ENCODE measurements around the gene CPED1. TPM values are rescaled to one million over a fixed set of nuclear protein-coding genes. Genes with fewer than 3 reads are reported as not detected.
"Not testable (repeated sequence)": the region's sequence is repeated elsewhere in the genome, so short reads cannot be mapped to it uniquely, and the experiment has no call there.

The CPED1 gene
- total and polyA plus RNA-seq, 11 donors, result 3.6 to 51.2 (median 24.8) TPM

DNA sequence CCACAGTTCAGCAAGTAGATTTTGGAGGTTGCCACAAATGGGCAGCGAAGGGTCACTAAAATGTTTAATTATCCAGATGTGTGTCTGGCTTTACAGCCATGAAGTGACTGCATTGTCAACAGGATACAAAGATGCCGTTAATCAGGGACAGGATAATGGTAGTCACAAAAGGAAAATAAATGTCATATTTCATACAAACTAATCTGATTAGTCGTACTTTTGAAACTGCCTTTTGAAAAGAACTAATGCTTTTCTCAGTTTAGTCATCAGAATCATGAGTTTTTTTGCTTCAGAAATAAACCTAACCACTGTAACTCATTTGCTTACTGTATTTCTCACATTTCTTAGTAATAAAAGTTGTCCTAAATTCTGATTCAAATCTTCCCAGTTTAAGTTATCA, 318.1 kb downstream of the CPED1 start:
- Histone ChIP-seq H3K4me1 (no peaks in the 10 kb centered on the region), H3K27me3 (no peaks in the 10 kb centered on the region), H3K36me3 (no peaks in the 10 kb centered on the region), H3K4me3 (no peak overlapping the region), H3K9me3 (peaks cover 0 to 7% (median 0%) of the 10 kb centered on the region in 12 donors), H3K27ac (no peak overlapping the region)
- WGBS, 4 donors, result 48 to 58% (median 55%) methylated on average over 3 of the region's 3 CpGs
- TF ChIP-seq, protein P1, sequence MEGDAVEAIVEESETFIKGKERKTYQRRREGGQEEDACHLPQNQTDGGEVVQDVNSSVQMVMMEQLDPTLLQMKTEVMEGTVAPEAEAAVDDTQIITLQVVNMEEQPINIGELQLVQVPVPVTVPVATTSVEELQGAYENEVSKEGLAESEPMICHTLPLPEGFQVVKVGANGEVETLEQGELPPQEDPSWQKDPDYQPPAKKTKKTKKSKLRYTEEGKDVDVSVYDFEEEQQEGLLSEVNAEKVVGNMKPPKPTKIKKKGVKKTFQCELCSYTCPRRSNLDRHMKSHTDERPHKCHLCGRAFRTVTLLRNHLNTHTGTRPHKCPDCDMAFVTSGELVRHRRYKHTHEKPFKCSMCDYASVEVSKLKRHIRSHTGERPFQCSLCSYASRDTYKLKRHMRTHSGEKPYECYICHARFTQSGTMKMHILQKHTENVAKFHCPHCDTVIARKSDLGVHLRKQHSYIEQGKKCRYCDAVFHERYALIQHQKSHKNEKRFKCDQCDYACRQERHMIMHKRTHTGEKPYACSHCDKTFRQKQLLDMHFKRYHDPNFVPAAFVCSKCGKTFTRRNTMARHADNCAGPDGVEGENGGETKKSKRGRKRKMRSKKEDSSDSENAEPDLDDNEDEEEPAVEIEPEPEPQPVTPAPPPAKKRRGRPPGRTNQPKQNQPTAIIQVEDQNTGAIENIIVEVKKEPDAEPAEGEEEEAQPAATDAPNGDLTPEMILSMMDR (IDR thresholded peaks at IDR 0.05), result no peak
- TF ChIP-seq POLR2A (IDR thresholded peaks at IDR 0.05), result no peak
- no peak for ATAC-seq
- intact Hi-C loops (cut with DNase I), result no loop called here
- DNase-seq, result no peak

DNA sequence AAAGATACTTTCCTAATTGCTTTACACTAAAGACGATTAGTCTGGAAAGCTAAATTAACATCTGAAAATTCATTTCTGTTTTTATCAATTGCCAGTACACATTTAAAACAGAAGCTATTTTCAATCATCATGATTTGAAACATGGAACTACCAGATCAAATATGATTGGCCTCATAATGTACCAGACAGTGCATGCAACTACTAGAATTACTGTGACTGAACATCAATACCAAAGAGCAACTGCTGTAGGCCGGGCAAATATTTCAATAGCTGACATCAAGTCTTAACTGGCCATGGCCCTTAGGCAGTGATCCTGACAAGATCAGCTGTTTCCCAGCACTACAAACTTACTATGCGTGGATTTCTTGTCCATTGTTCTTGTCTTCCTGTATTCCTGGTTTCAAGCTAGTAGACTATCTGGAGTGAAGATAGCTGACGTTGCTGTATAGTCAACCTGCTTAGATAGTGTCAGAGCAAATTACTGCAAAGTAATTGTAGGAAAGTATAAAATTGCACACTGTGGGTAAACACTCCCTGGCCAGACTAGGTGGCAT, 318.6 kb downstream of the CPED1 start:
- DNase-seq, result no peak
- no peaks in the 10 kb centered on the region for H3K4me1 ChIP-seq
- WGBS, 4 donors, result 50 to 63% (median 57%) methylated on average over 4 of the region's 4 CpGs

DNA sequence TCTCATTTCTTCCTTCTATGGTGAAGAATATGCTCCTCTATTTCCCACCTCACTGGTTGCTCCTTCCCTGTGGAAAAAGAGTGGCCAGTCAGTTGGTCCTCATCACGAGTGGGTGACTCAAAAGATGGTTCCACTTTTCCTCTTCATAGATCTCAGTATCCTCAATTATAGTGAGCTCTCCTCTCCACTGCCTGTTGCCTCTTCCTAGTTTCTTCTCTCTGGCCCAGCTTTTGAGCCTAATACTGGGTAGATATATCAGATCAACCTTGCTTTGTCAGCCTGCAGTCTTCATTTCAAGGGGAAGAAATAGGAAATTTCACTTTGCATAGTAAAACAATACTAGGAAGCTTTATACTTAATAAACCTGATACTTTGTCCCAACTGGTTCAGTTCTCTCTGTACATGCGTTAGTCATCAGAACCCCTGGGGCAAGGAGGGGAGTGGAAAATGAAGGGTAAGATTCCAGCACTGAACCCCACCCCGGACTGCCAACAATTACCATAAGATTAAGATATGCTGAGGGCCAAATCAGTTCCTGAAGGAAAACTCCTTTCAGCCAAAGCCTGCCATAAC, 324.8 kb downstream of the CPED1 start:
- no peaks in the 10 kb centered on the region for H3K36me3 ChIP-seq
- 49 to 65% (median 59%) methylated on average over 3 of the region's 3 CpGs for WGBS, 4 donors
- H3K27me3 ChIP-seq, result no peaks in the 10 kb centered on the region
- no peak overlapping the region for H3K27ac ChIP-seq
- no peaks in the 10 kb centered on the region for H3K4me1 ChIP-seq
- TF ChIP-seq POLR2A (IDR thresholded peaks at IDR 0.05), result no peak
- TF ChIP-seq, protein P1 (IDR thresholded peaks at IDR 0.05), result no peak
- no peak for ATAC-seq
- intact Hi-C loops (cut with DNase I), result no loop called here
- no peak overlapping the region for H3K4me3 ChIP-seq
- DNase-seq, result no peak
- H3K9me3 ChIP-seq, result peaks cover 0 to 7% (median 0%) of the 10 kb centered on the region in 12 donors

More for the DNA sequence above, 318.6 kb downstream of the CPED1 start:
- Histone ChIP-seq H3K27ac (no peak overlapping the region), H3K4me3 (no peak overlapping the region), H3K36me3 (no peaks in the 10 kb centered on the region), H3K27me3 (no peaks in the 10 kb centered on the region), H3K9me3 (peaks cover 0 to 7% (median 0%) of the 10 kb centered on the region in 12 donors)
- no peak for ATAC-seq
- no peak for TF ChIP-seq POLR2A (IDR thresholded peaks at IDR 0.05)
- TF ChIP-seq, protein P1 (IDR thresholded peaks at IDR 0.05), result no peak
- intact Hi-C loops (cut with DNase I), result no loop called here

DNA sequence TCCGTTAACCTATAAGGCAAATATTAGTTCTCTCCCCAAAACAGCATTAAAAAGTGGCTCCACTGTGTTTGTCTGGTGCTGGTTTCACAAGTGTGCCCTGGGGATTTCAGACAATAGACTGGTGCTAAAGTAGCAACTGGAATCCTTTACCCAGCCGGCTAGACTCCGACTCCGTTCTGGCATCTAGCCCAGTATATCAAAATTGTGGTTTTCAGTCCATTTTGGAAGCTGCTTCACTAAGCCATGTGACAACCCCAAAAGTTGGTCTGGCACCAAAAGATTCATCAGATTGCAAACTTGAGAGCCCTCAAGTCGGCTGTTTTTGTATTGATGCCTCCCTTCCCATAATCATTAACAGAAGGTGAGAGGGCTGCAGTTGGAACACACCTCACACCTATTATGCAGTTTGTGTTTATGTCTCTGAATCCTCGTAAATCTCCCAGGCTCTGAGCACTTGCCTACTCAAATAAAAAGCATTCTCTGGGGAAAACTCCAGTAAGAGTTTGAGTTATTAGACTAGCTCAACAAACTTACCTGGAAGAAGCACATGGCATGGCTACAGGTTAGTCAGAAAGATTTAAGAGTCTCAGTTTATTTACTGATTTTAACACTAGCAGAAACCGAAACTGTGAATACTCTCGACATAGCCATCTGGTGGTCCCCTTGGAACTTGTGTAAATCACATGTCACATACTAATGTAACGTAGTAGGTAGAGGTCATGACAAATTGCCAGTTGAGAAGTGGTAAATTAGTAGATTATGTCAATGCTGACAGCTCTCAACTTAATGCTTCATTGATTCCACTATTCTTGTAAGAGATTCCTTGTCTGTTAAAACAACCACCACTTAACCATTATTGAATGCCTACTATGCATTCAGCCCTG, 325.5 kb downstream of the CPED1 start:
- no peaks in the 10 kb centered on the region for H3K27me3 ChIP-seq
- H3K9me3 ChIP-seq, result peaks cover 0 to 7% (median 0%) of the 10 kb centered on the region in 12 donors
- 63 to 73% (median 69%) methylated on average over 9 of the region's 9 CpGs for WGBS, 4 donors
- no peak overlapping the region for H3K4me3 ChIP-seq
- ATAC-seq, result no peak
- H3K27ac ChIP-seq, result no peak overlapping the region
- H3K4me1 ChIP-seq, result no peaks in the 10 kb centered on the region
- DNase-seq, result no peak
- TF ChIP-seq, protein P1 (IDR thresholded peaks at IDR 0.05), result no peak
- TF ChIP-seq POLR2A (IDR thresholded peaks at IDR 0.05), result no peak
- H3K36me3 ChIP-seq, result no peaks in the 10 kb centered on the region
- intact Hi-C loops (cut with DNase I), result no loop called here

DNA sequence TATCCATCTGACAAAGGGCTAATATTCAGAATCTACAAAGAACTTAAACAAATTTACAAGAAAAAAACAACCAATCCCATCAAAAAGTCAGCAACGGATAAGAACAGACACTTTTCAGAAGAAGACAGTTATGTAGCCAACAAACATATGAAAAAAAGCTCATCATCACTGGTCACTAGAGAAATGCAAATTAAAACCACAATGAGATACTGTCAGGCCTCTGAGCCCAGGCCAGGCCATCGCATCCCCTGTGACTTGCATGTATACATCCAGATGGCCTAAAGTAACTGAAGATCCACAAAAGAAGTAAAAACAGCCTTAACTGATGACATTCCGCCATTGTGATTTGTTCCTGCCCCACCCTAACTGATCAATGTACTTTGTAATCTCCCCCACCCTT, 326.7 kb downstream of the CPED1 start:
- H3K4me3 ChIP-seq; H3K27ac ChIP-seq; intact Hi-C loops (cut with DNase I); H3K27me3 ChIP-seq; H3K4me1 ChIP-seq; H3K36me3 ChIP-seq; DNase-seq; ATAC-seq; H3K9me3 ChIP-seq: not testable (repeated sequence)
- 87 to 94% (median 90%) methylated on average over 2 to 3 of the region's 3 CpGs for WGBS, 4 donors
